GM18507 (cell line): ENCODE measurements around the gene GNL2.
"Not testable (repeated sequence)": the region's sequence is repeated elsewhere in the genome, so short reads cannot be mapped to it uniquely, and the experiment has no call there.

Experiments used
- DNase-seq: peaks from one replicate; pipeline ENCODE4 v3.0.0; 2011; ENCODE audit warnings: low read depth; ENCODE audit not compliant: insufficient read length; ENCODE audit errors: extremely low spot score
- FAIRE-seq: peaks from 2 replicates; lab custom pipeline; 2011; peaks lifted over from hg19 to GRCh38; lab: Jason Lieb, UNC

GNL2 gene

DNA sequence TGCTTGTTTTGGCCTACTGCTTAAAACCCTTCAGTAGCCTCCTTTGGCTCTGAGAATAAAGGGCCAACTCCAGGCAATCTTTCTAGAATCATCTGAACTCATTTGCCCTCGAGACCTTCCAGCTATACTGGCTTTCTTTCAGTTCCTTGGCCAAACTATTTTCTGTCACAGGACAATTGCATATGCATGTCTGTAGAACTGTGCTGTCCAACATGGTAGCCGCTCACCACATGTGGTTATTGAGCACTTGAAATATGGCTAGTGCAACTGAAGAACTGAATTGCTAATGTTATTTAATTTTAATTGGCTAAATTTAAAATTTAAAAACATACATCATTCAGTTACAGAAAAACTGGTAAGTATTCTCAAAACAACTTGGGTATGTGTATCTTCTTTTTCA is 14.3 kb upstream of the GNL2 start:
- FAIRE-seq (no peak), DNase-seq (no peak)

DNA sequence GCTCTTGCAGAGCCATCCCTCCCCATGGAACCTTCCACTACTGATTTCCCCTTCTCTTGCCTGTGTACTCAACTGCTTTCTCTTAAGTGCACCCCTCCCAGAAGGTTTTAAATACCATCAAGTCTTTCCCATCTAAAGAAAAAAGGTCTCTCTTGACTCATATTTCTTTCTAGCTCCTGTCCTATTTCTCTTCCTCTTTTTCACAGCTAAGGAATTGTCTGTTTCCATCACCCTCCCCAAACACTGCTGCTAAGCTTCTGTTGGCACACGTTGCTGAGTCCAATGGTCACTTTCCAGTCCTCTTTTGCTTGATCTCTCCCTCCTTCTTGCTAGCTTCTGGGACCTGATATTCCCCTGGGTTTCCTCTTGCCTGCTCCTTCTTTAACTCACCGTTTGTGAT is 13.3 kb upstream of the GNL2 start:
- no peak for FAIRE-seq
- no peak for DNase-seq

DNA sequence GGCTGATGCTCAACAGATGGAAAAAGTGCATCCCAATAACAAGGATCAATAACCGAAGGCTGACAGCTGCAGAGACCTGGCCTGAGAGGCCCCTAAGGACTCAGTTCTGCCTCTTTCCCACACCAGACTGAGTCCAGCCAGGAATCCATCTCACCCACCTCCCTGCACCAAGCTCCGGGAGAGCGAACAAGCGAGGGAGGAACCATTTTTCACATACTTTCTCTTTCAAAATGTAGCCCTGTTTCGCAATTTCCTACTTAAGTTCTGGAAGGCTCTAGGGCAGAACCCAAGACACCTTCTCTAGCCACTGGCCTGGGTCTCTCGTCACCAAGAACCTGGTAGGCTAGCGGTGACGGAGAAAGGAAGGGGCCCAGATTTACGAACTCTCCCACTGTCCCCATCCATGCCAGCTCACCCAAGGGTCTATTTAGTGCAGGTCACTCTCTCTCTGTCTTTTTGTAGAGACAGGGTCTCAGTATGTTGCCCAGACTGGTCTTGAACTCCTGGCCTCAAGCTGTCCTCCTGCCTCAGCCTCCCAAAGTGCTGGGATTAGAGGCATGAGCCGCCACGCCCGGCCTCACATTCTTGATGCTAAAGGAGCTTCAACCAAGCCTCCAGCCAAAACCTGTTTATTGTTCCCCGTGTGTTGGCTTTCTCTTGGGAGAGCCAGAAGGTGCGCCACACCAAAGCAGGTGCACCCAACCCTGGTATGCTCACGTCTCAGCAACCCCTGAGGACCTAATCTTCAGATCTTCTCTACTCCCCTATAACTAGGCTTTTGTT is 10.9 kb upstream of the GNL2 start:
- no peak for FAIRE-seq

DNA sequence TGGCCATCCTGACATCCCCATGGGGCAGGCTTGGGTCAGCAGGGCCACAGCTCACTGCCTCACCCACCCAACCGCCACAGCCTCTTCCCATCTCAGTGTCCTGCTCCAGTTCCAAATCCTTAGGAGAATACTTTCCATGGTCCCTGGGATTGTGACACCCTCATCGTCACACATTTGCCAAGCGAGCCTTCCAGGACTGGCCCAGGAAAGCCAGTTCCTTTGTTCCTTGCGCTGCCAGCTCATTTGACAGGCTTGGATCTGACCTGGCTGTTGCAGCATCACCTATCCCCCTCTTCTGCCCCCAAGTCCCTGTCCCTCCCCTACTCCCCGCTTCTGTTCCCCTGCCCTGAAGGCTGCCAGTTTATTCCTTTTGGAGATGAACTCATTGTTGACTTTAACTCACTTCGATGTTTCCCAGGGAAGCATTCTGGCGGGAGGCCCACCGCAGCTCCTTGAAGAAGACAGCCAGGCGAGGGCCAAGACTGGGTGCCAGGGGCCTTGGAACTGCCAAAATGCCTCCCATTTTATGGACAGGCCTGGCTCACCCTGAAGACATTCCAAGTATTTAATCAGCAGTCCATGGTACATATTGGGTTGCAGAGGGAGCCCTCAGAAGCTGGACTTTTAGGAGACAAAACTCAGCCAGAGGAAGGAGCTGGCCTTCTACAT is 10.2 kb upstream of the GNL2 start:
- FAIRE-seq (no peak), DNase-seq (no peak)

More for the DNA sequence above, 10.9 kb upstream of the GNL2 start:
- no peak for DNase-seq

DNA sequence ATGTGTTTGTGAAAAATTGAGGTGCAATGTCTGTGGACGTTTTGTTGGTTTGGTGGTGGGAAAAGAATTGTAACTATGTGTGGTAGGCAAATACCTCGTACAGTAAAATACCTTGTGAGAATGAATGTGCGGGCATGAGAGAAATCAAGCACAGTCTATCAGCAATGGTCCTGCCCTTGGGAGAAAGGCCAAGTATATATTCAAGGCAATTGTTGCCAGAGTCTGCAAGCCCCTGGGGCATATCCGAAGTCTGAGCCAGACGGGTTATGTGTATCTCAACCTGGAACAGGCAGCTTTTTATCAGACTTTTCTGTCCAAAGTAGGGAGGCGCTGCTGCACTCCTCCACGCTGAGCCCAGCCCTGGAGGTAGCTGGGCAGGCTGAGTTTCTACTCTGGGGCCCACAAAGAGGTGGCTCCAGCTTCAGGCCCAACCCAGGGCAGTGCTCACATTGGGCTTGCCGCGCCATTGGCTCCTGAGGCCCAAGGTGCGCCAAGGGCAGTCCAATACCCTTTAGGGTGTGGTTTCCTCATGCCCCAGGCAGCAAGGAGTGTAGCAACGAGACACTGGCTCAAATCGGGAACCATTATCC is 9.4 kb upstream of the GNL2 start:
- DNase-seq (no peak), FAIRE-seq (no peak)

DNA sequence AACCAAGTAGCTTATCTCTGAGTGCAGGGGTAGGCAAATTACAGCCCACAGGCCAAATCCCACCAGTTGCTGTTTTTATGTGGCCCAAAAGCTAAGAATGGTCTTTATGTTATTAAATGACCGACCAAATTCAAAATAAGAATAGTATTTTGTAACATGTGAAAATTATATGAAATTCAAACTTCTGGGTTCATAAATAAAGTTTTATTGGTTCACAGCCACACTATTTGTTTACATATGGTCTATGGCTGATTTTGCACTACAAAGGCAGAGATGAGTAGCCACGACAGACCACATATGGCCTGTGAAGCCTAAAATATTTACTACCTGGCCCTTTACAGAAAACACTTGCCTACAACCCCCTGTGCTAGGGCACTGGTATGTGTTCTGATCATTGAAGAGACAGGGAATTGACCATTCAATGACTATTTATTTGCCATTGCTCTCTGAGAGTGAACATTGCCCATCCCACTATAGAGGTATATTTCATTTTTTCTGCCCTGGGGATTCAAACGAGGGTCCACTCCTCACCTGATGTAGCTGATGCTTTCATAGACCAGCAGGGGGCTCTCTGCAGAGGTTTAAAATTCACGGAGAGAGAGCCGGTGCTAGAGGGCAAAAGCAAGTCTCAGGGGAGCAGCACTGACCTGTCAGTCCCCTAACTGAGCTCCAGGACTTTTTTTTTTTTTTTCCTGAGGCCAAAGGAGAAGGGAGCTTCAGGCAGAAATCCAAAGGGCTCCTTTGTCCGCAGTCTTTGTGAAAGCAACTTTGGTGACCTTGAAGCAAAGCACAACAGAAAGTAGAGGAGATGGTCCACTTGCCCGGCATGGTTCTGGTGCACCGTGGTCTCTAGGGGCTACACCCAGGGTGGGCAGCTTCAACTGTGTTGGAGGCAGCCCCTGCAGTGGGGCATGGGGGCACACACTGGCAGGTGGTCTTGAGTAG is 7.3 kb upstream of the GNL2 start:
- FAIRE-seq (peak; percentile 72), DNase-seq (peak; percentile 29)

DNA sequence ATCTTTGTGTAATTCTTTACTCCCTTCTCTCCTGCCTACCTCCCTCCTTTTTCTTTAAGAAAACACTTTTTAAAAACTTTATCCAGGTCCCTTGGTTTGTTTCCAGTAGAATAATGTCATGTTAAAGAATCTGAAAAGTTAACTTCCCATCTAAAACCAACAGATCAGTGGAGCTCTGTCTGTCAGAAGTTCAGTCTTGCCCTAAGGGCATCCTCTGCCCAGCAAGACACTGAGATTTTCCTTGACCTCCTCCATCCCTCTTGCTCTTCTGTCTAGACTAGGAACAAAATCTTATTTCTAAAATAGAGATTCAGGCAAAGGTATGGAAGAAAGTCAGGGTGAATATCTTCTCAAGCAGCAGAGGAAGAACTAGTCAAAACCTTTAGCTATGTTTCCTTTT is 5.7 kb upstream of the GNL2 start:
- DNase-seq (no peak), FAIRE-seq (no peak)

DNA sequence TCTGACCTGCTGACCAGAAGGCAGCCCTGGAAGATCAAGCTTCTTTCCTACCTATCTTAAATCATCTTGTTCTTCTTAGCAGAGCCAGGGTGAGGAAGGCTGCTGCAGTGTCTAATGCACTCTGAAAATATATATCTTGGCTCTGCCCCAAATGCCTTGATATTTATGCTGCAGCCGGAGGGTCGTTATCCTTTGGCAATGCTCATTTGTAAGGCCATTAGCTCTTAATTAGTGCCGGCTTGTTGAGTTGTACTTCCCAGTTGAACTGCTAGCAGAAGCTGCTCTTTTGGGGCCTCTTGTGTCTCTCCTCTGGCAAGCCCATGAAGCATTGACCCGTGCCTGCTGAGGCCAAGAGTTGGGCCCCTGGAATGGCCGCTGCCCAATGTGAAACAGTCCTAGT is 4.2 kb upstream of the GNL2 start:
- DNase-seq = no peak
- no peak for FAIRE-seq

DNA sequence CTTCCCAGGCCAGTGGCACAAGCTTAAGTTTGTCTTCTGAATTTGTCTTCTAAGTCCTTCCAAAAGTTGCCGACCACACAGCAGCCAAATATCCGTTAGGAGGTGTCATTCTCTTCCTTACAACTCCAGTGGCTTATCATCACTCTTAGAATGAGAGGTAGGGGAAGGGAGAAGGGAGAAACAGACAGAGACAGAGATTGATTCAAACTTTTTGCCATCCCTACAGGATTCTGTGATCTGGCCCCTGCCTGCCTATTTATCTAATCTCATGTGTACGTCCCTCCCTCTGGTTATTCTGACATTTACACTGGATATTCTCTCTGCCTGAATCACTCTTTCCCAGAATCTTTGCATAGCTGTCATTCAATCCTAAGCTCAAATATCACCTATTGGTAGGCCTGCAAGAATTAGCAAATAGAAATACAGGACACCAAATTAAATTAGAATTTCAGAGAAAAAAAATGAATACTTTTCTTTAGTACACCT is 488 bp upstream of the GNL2 start:
- FAIRE-seq (no peak), DNase-seq (no peak)

DNA sequence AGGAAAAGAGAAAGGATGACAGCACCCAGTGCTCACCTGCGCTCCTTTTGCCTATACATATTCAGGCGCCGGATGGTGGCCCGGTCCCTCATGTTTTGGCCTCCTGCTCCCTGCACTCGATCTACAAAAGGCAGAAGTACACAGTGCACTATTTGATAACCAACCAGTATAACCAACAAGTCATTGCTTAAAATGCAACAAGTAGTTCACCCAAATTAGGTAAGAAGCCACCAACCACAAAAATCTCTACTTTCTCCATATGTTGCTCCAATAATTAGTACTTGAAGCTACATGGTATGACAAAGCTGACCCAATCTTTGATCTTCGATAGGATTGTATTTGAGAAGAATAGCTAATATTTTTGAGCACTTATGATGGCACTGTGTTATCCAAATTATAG is 2.0 kb downstream of the GNL2 start:
- FAIRE-seq (no peak), DNase-seq (no peak)

DNA sequence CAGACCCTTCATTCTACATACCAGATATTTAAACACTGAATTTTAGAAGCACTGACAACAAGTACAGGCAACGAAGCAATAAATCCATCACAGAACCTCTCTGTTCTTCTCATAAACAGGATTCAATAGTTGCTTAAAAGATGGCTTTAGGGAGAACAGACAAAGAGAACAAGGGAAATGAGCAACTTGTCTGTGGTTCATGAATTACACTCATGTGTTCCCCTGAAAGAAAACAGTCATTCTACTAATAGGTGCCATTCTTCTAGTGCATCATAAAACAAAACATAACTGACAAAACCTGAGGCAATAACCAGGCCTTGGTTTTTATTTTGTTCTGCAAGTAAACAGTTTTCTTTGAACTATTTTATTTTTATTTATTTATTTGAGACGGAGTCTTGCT is 6.8 kb downstream of the GNL2 start:
- FAIRE-seq = no peak
- no peak for DNase-seq

DNA sequence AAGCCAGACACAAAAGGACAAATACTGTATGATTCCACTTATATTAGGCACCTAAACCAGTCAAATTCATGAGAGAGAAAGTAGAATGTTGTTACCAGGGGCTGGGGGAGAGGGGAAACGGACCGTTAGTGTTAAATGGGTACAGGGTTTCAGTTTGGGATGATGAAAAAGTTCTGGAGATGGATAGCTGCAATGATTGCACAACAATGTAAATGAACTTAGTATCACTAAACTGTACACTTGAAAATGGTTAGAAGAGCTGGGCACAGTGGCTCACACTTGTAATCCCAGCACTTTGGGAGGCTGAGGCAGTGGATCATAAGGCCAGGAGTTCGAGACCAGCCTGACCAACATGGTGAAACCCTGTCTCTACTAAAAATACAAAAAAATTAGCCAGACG is 11.2 kb downstream of the GNL2 start:
- FAIRE-seq, DNase-seq: not testable (repeated sequence)

DNA sequence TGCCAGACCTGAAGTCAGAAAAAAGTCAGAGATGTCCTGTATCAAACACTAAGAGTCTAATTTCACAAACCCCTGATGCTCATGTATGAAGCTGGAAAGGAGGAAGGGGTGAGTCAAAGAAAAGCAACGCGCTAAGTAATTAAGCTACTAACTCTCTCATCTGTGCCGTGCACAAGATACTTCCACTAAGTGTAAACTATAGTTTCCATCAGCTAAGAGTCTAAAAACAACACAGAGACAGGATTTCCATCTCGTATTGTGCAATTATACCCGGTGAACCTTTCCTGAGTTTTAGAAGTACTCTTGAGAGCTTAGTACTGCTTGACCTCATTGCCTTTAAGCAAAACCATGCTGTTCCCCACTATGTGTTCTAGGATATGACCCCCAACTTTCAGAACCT is 20.0 kb downstream of the GNL2 start:
- DNase-seq = no peak
- no peak for FAIRE-seq

DNA sequence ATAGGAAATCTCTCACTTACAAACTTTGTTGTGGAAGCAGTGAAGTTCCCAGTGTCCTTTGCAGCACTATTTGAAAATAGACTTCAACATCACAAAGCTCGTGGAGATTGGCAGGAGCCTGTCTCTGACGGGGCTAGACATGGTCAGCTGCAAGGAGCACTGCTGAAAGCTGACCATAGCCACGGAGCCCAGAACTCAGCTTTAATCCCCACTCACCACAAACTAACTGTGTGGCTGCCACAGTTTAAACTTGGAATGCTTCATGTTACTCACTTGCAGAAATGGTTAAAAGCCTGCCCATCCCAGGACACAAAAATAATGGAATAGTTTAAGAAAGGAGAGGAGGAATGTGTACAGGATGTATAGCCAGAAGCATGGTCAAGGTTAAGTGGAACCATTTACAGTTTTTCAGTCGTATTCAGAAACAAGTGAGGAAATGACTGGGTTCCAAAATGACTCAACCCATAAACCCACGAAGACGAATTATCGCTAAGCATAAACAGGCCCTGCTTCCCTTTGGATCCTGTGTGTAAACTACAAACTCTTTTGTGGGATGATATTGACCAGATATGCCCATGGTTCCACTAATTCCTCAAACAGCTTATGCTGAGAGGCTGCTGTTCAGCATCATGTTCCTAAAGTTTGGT is 20.8 kb downstream of the GNL2 start:
- DNase-seq = no peak
- FAIRE-seq = peak; percentile 26

DNA sequence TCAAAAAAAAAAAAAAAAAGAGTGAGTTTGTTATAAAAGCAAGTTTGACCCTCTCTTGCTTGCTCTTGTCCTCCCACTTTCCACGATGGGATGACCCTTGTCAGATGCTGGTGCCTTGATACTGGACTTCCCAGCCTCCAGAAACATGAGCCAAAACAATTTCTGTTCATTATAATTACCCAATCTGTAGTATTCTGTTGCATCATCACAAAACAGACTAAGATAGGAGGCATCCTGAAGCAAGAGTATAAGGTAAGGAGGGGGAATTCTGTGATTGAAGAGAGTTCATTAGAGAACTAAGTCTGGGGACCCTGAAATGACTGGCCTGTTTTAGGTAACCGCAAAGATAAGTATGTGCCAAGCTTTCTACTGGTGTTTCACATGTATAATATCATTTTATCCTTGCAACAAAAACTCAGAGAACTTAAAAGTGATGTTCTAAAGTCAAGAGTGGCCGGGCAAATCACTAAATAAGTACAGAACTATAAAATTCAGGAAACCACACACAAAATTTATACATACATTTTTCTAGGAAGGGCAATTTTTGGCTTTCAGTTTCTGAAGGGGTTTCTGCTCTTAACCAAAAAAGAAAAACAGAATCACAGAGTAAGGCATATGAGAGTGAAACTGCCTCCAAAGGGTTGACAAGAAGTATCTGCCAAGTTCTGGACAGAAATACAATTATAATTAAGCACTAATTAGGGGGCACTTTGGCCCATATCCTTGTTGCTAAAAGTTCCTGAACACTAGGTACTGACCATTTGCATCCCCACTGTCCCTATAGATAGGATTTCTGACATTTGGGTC is 25.0 kb downstream of the GNL2 start:
- no peak for FAIRE-seq
- no peak for DNase-seq

DNA sequence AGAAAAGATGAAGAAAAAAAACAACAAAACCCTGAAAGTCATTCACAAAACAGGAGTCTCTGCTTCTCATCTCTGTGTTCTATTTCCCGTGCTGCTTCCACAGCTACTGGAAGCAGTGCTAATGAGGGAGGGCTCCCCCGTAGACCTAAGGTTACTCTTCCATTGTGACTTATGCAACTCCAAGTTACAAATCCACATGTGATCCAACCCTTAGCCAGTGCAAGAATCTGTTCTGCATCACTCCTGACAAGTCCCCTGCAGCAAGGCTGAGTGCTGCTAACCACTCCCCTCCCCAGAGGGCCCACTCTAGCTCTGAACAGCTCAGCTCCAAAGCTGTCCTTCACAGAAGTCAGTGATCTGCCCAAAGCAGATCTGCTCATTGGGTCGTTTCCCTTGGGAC is 28.7 kb downstream of the GNL2 start:
- no peak for FAIRE-seq
- no peak for DNase-seq

DNA sequence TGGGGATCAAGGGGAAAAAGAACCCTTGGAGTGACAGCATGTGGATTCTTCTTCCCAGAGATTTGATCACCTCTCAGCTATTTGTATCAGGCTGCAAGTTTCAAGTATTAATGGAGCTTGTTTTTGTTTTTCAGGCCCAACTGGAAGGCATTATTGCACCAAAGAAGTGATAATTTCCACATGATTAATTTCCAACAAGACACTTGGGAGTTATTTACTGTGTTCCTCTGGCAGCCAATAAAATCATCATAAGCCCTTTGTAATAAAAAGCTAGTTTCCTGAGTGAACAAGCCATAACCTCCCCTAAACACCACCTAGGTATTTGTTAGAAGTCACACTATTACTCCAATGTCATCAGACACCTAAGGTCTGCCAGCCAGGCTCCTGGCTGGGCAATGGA is 30.8 kb downstream of the GNL2 start:
- DNase-seq (no peak), FAIRE-seq (no peak)

DNA sequence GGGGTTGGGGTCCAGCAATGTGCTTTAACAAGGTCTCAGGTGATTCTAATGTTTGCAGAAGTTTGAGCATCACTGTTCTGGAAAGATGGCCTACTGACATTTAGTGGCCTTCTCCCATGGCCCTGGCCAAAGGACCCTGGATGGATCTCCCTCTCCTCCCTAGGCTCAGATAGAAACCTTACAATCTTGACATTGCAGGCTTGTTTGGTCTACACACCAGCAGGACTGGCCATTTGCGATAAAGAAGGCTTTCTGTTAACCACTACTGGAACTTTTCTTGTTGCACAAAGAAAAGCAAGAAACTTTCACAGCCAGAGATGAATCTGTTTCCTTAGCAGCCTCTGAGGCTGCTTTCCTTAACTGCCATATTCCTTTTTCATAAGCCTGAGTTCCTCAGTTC is 32.8 kb downstream of the GNL2 start:
- FAIRE-seq (no peak), DNase-seq (no peak)
